Retinal pigment epithelial cell (primary cell): Measurements from ENCODE around the gene FOXP1.

Experiments used
- DNase-seq: peaks from one replicate; pipeline ENCODE4 v3.0.0-alpha.2; 2010; ENCODE audit warnings: low read depth
- H3K4me3 ChIP-seq: 2 replicates; pipeline ENCODE4 v1.5.1; 2011; ENCODE audit warnings: mild to moderate bottlenecking, low read length, control low read depth, moderate library complexity
- CTCF ChIP-seq: conservative IDR thresholded peaks from 2 replicates; pipeline ENCODE4 v1.5.1; 2011; ENCODE audit warnings: low read depth, low read length, control low read depth, inconsistent platforms

FOXP1 gene

DNA sequence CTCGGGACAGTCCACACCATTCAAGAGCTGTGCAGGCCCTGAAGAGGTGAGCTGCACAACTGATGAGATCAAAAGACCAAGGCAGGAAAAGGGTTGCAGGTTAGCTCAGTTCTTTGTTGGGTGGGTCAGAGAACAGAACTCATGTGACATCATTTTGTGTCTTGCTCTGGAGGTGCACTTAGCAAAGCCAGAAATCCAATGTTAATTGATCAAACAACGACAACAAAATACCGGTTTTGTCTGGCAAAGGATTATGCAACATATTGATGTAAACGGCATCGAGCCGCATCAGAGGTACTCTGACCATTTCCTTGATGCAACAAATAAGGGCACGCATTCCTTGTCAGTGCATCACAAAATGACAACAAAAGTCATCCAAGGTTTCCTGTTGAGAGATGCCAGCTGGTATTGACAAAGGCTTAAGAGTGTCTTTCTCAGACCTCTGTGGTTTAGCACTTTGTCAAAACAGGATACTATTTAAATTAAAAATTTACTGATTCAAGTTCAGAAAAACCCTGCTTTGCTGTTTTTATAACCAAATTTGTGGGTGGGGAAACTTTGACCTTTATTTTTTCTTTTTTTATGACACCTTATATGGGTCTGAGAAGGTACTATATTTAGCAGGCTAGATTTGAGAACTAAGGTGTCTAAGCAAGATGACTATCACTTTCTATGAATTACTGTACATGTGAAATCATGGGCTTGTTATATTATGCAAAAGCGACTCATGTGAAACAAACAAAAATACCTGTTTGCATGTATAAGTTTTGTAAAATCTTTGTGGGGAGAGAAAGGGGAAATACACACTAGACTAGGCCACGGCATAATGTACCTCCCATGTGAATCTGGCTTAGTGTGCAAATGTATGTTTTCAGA is 496.1 kb downstream of the FOXP1 start:
- no peak for DNase-seq
- TF ChIP-seq CTCF: no peak
- no peak overlapping the region for H3K4me3 ChIP-seq

GRCh38 chr3:71086777-71087142 is 496.8 kb downstream of the FOXP1 start:
- DNase-seq: no peak
- no peak overlapping the region for H3K4me3 ChIP-seq
- TF ChIP-seq CTCF: no peak

DNA sequence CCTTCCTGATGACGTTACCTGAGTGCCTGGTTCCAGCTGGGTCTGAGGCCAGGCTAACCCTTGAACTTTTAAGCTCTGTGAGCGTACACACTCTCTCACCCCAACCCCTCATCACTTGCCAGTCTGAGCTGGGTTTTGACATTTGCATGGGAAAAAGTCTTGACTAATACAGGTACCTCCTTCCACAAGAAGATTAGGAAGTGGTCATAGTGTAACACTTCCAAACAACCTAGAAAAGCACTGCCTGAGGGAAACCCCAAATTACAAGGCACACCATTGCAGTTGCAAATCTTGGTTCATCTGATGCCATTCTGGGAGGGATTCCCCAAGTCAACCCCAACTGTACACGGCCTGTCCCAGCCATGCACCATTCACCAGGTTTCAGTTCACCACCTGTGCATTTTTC is 499.8 kb downstream of the FOXP1 start:
- no peak for TF ChIP-seq CTCF
- no peak for DNase-seq
- H3K4me3 ChIP-seq: no peak overlapping the region

- no peak overlapping the region for H3K4me3 ChIP-seq
- no peak for TF ChIP-seq CTCF
- no peak for DNase-seq
Observed at GRCh38 chr3:71082833-71083232, 500.7 kb downstream of the FOXP1 start.

DNA sequence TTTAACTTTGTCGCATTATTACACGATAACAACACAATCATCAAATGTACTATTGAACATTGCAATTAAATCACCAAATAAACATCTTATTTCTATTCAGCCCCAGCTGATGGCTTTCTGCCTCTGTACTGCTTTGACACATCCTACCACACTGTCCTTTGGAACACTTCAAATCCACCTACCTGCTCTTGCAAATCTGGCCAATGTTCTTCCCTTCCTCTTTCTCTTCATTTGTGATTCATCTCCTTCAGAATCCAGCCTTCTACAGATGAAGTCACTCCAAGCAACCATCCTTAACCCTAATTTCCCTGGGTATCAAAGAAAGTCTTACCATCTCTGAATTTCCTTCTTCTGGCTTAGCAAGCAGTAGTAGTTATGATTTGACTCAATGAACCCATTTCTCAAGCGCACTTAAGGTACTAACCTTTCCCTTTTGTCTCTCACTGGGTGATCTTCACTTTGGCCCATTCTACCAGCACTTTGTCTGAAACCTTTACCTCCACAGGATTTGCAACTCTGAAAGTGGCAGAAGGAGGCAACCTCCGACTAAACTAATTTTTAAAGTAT is 502.9 kb downstream of the FOXP1 start:
- no peak overlapping the region for H3K4me3 ChIP-seq
- no peak for DNase-seq
- TF ChIP-seq CTCF: no peak

DNA sequence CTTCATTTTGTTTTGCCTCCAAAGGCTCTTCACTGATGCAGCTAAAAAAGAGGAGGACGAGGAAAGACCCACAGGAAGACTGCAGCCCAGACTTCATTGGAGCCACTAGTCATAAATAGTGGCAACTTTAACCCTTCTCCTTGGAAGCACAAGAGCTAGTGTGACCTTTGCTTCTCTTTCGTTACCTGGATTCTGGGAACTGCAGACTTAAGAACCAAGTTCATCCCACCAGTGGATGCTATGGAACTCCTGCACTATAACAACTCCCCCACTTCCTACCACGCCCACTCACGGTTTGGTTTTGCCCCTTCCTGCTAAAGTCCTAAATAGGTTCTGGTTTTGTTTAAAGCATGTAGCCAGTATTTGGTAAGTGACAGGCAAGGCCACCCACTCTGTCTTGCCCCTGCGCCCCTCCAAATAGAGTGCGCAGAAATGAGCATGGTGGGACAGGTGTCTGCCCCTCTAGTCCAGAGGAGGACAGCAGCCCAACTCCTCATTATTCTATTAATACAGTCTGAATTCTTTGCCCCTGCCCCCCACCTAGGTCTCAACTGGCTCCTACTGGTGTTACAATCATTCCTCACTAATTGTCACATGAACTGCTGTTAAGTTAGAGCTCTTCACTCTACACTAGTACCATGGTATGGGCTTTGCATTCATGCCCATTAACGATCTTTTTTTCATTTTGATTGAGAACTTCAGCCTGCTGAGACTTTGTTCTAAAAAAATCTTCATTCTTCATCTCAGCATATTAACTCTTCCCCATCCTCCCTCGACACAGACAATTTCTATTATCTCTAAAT is 504.6 kb downstream of the FOXP1 start:
- TF ChIP-seq CTCF: no peak
- no peak overlapping the region for H3K4me3 ChIP-seq
- no peak for DNase-seq

GRCh38 chr3:71078199-71078598 is 505.3 kb downstream of the FOXP1 start:
- no peak for DNase-seq
- H3K4me3 ChIP-seq: no peak overlapping the region
- no peak for TF ChIP-seq CTCF
